ENCODE results near the gene GMDS.

DNA sequence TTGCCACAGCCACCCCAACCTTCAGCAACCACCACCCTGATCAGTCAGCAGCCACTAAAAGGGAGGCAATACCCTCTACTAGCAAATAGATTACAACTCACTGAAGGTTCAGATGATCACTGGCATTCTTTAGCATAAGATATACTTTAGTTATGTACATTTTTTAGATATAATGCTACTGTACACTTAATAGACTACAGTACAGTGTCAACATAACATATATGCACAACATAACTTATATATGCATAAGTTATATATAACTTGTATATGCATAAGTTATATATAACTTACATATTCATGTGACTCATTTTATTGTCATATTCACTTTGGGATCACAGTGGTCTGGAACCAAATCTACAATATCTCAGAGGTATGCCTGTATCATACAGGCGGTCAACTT, 61.7 kb downstream of the GMDS start:
- TF ChIP-seq, protein P1, sequence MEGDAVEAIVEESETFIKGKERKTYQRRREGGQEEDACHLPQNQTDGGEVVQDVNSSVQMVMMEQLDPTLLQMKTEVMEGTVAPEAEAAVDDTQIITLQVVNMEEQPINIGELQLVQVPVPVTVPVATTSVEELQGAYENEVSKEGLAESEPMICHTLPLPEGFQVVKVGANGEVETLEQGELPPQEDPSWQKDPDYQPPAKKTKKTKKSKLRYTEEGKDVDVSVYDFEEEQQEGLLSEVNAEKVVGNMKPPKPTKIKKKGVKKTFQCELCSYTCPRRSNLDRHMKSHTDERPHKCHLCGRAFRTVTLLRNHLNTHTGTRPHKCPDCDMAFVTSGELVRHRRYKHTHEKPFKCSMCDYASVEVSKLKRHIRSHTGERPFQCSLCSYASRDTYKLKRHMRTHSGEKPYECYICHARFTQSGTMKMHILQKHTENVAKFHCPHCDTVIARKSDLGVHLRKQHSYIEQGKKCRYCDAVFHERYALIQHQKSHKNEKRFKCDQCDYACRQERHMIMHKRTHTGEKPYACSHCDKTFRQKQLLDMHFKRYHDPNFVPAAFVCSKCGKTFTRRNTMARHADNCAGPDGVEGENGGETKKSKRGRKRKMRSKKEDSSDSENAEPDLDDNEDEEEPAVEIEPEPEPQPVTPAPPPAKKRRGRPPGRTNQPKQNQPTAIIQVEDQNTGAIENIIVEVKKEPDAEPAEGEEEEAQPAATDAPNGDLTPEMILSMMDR (conservative IDR thresholded peaks at IDR 0.05 in 1 of 2, IDR thresholded peaks at IDR 0.05 in 1 of 2; ENCODE audit: extremely low read depth in 1 of 2, insufficient read depth in 1 of 2, low read depth in 1 of 2, low read length in 2 of 2) = no peak
- TF ChIP-seq EZH2 (IDR thresholded peaks at IDR 0.05; ENCODE audit: borderline replicate concordance, low read length) = no peak
